Lung (tissue), 12 donors: ENCODE results near the gene VASN. TPM values are rescaled to one million over a fixed set of nuclear protein-coding genes. Genes with fewer than 3 reads are reported as not detected.

Experiments used
- ATAC-seq: fragments of 200-7000 bp; cut with Tn5 transposase; one replicate; pipeline ENCODE4 v1.9.1; 2020; ENCODE audit warnings: moderate number of reproducible peaks; ENCODE audit not compliant: insufficient read depth, low FRiP score
- DNase-seq, 3 donors: peaks; one replicate each; pipeline ENCODE4 v3.0.0-alpha.2; 2013 to 2017
- H3K27ac ChIP-seq, 2 donors: one replicate each; pipeline ENCODE4 v1.5.1; 2013; ENCODE audit warnings: mild to moderate bottlenecking in 2 of 2, moderate library complexity in 2 of 2, control low read depth in 1 of 2, inconsistent platforms in 1 of 2, low read depth in 1 of 2, low read length in 1 of 2
- H3K27me3 ChIP-seq, 3 donors: one replicate each; pipeline ENCODE4 v1.5.1; 2013; ENCODE audit warnings: low read length in 2 of 3; ENCODE audit not compliant: control insufficient read depth in 3 of 3, insufficient read depth in 3 of 3
- H3K36me3 ChIP-seq, 4 donors: one replicate each; pipeline ENCODE4 v1.5.1; 2013; ENCODE audit warnings: low read length in 4 of 4, mild to moderate bottlenecking in 1 of 4, moderate library complexity in 1 of 4; ENCODE audit not compliant: control insufficient read depth in 4 of 4, insufficient read depth in 4 of 4
- H3K4me1 ChIP-seq, 5 donors: one replicate each; pipeline ENCODE4 v1.5.1; 2013; ENCODE audit warnings: low read length in 5 of 5, mild to moderate bottlenecking in 2 of 5, moderate library complexity in 1 of 5; ENCODE audit not compliant: control insufficient read depth in 5 of 5, insufficient read depth in 5 of 5
- H3K4me3 ChIP-seq: one replicate; pipeline ENCODE4 v1.5.1; 2013; ENCODE audit warnings: mild to moderate bottlenecking, control low read depth, moderate library complexity
- H3K9ac ChIP-seq, 2 donors: one replicate each; pipeline ENCODE4 v1.5.1; 2013; ENCODE audit warnings: low read length in 2 of 2, control low read depth in 1 of 2; ENCODE audit not compliant: insufficient read depth in 1 of 2
- H3K9me3 ChIP-seq, 4 donors: one replicate each; pipeline ENCODE4 v1.5.1; 2013; ENCODE audit warnings: low read length in 3 of 4, mild to moderate bottlenecking in 1 of 4, moderate library complexity in 1 of 4; ENCODE audit not compliant: control insufficient read depth in 4 of 4, insufficient read depth in 3 of 4
- CTCF ChIP-seq: IDR thresholded peaks from 2 replicates; pipeline ENCODE4 v1.5.1; 2012; ENCODE audit warnings: mild to moderate bottlenecking; ENCODE audit errors: control extremely low read depth, extremely low read depth
- WGBS, 2 donors: extraction: QIAGEN DNeasy Blood & Tissue Kit; methylation state at CpG; one replicate each; pipeline ENCODE4 v1.1.7; 2013; 5-methylcytosine and 5-hydroxymethylcytosine counted together
- polyA plus RNA-seq, 2 donors: library from polyadenylated mRNA; stranded (reverse); fragments of 200-250 nt; gene quantifications; one replicate each; pipeline ENCODE4 v1.2.1, GENCODE V29; 2013
- total RNA-seq, 2 donors: library from RNA; depleted of rRNA in 1 of 2; stranded (reverse); fragments of >200 nt in 1 of 2; gene quantifications; one replicate each; pipeline ENCODE4 v1.2.1, GENCODE V29; 2014 to 2021
- donor health status: control.
- donor health status: control.
- donor health status: Bipolar disorder and iron deficiency.
- donor health status: healthy.
- donor health status: DM: yes; HTN: yes; CAD: no.

VASN gene
- total and polyA plus RNA-seq, 4 donors, result 18.8 to 42.9 (median 31.3) TPM

GRCh38 chr16:4409081-4409932 is 37.7 kb downstream of the VASN start:
- H3K27ac ChIP-seq, result no peak overlapping the region
- no peak for ATAC-seq
- no peak for DNase-seq
- WGBS, 2 donors, result 94% methylated on average over 19 of the region's 19 CpGs
- TF ChIP-seq CTCF, result no peak
- no peak overlapping the region for H3K9ac ChIP-seq
- peaks cover 0 to 40% (median 2%) of the 10 kb centered on the region in 4 donors for H3K36me3 ChIP-seq
- H3K4me3 ChIP-seq, result no peak overlapping the region
- H3K27me3 ChIP-seq, result no peaks in the 10 kb centered on the region
- H3K4me1 ChIP-seq, result peaks cover 0 to 45% (median 8%) of the 10 kb centered on the region in 5 donors
- H3K9me3 ChIP-seq, result no peaks in the 10 kb centered on the region

GRCh38 chr16:4410335-4411075 is 38.9 kb downstream of the VASN start:
- Histone ChIP-seq H3K9ac (no peak overlapping the region), H3K4me1 (peaks cover 0 to 53% (median 12%) of the 10 kb centered on the region in 5 donors), H3K4me3 (no peak overlapping the region), H3K36me3 (peaks cover 0 to 28% (median 2%) of the 10 kb centered on the region in 4 donors), H3K27me3 (no peaks in the 10 kb centered on the region), H3K27ac (no peak overlapping the region), H3K9me3 (no peaks in the 10 kb centered on the region)
- no peak for ATAC-seq
- TF ChIP-seq CTCF, result no peak
- WGBS, 2 donors, result 65 to 68% methylated on average over 15 of the region's 15 CpGs
- DNase-seq, result peak; percentile 96 to 99 (median 99)

GRCh38 chr16:4411684-4412083 is 40.0 kb downstream of the VASN start:
- DNase-seq (peak; percentile 86 to 93 (median 87)), ATAC-seq (no peak)
- no peaks in the 10 kb centered on the region for H3K27me3 ChIP-seq
- H3K4me1 ChIP-seq, result peaks cover 0 to 57% (median 13%) of the 10 kb centered on the region in 5 donors
- H3K27ac ChIP-seq, result peak overlapping the region in 1 of 2 donors; percentile 31
- H3K9me3 ChIP-seq, result no peaks in the 10 kb centered on the region
- H3K36me3 ChIP-seq, result peaks cover 0 to 23% (median 0%) of the 10 kb centered on the region in 4 donors
- TF ChIP-seq CTCF, result no peak
- H3K4me3 ChIP-seq, result no peak overlapping the region
- 73 to 86% methylated on average over 16 of the region's 16 CpGs for whole genome bisulfite sequencing, 2 donors
- H3K9ac ChIP-seq, result no peak overlapping the region
